ENCODE results near the gene C4BPA. TPM values are rescaled to one million over a fixed set of nuclear protein-coding genes. Genes with fewer than 3 reads are reported as not detected.

Gene C4BPA
- total RNA-seq, 6 donors from 2014 or later = 39.0 to 618 (median 118) TPM

DNA sequence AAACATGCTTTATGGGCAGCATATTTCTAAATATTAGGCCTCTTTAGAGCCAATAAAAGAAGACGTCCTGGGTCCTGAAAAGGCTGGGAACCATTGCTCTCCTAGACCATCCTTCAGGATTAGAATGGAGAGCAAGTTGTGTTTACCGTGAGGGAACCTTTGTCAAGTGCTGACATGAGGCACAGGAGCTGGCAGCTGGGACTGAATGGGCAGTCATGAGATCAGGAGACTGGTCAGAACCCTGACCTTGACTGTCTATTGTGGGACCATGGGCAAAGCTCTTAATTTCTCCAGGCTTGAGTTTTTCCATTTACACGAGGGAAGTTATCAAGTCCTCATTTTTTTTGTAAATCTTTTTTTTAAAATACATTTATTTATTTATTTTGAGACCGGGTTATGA is 45.8 kb upstream of the C4BPA start:
- DNase-seq (no peak), ATAC-seq (ENCODE audit: low FRiP score in 2 of 2) (no peak)
- Histone ChIP-seq H3K27me3 (no peaks in the 10 kb centered on the region), H3K27ac (peak overlapping the region; percentile 13 to 81 (median 74)), H3K4me3 (no peak overlapping the region), H3K9me3 (no peaks in the 10 kb centered on the region), H3K36me3 (peaks cover 0 to 25% (median 10%) of the 10 kb centered on the region in 4 donors), H3K4me1 (peaks cover 0 to 34% (median 21%) of the 10 kb centered on the region in 4 donors)
- TF ChIP-seq EP300 (IDR thresholded peaks at IDR 0.05) = no peak
- 81 to 84% methylated on average over 4 of the region's 4 CpGs for WGBS, 2 donors

DNA sequence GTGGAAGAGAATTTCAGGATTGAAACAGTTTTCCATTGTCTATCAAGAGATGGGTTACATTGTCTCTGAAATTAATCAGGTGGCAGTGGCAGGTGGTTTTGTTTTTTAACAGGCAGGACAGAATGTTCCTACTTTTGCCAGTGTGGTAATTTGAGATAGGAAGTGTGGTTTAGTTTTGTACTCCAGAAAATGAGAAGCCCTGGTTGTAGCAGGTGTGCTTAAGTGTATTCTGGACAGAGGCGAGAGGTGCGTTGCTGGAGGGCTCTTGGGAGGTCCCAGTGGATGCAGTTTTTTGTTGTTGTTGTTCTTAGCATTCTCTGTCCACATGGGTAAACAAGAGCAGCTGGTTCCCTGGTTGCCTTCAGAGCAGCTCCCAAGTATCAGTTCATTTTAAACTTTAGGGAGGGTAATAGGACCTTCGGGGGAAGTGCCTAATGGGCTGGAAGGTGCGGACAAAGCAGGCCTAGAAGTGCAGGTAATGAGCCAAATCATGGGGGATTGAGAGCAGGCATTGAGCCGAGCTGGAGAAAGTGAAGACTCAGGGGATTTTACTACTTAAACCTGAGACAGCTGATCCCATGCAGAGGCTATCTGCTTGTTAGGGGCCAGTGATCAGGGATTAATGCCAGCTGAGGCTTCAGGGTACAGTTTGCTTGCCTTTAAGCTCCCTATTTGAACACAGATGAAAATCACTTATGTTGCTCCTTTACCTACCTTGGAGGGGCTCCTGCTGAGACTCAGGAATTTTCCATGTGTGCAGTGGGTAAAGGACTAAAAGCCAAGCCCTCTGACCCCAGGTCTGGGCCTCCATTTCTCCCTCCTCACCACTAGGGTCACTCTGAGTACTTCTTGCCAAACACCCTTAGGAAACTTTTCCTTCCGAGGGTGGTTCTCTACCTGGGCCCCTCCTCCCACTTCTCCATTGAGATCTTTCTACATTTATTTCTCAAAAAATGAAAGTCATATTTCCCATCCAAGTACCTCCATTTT is 44.9 kb upstream of the C4BPA start:
- Histone ChIP-seq H3K4me1 (peaks cover 0 to 33% (median 18%) of the 10 kb centered on the region in 4 donors), H3K4me3 (no peak overlapping the region), H3K27ac (peak overlapping the region; percentile 30 to 81 (median 74)), H3K9me3 (no peaks in the 10 kb centered on the region), H3K36me3 (peaks cover 0 to 34% (median 12%) of the 10 kb centered on the region in 4 donors), H3K27me3 (no peaks in the 10 kb centered on the region)
- TF ChIP-seq, protein P1, sequence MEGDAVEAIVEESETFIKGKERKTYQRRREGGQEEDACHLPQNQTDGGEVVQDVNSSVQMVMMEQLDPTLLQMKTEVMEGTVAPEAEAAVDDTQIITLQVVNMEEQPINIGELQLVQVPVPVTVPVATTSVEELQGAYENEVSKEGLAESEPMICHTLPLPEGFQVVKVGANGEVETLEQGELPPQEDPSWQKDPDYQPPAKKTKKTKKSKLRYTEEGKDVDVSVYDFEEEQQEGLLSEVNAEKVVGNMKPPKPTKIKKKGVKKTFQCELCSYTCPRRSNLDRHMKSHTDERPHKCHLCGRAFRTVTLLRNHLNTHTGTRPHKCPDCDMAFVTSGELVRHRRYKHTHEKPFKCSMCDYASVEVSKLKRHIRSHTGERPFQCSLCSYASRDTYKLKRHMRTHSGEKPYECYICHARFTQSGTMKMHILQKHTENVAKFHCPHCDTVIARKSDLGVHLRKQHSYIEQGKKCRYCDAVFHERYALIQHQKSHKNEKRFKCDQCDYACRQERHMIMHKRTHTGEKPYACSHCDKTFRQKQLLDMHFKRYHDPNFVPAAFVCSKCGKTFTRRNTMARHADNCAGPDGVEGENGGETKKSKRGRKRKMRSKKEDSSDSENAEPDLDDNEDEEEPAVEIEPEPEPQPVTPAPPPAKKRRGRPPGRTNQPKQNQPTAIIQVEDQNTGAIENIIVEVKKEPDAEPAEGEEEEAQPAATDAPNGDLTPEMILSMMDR (IDR thresholded peaks at IDR 0.05) = peak in 1 of 6 experiments; percentile 11
- peak in 1 of 4 donors; percentile 17 for TF ChIP-seq POLR2A (IDR thresholded peaks at IDR 0.05)
- no peak for TF ChIP-seq POLR2AphosphoS5 (IDR thresholded peaks at IDR 0.05)
- peak in 1 of 4 donors; percentile 60 for TF ChIP-seq EP300 (IDR thresholded peaks at IDR 0.05)
- DNase-seq = no peak
- WGBS, 2 donors = 54 to 66% methylated on average over 6 of the region's 6 CpGs
- no peak for ATAC-seq (ENCODE audit: low FRiP score in 2 of 2)

DNA sequence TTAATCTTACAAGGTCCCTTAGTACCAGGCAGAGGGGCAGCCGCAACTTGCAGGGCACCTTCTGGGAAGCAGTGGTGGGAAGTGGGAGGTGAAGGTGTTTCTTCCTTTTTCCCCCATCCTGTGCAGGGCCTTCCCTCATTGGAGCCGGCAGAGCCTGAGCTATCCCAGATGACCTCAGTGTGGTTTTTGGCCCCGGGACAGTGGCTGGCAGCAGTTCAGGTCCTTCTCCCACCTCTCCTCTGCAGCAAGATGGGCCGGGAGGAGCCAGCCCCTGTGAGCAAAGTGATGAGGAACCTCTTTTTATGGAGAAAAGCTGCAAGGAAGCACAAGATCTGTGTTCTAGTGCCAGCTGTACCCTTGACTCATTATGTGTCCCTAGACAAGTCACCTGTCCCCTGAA is 44.2 kb upstream of the C4BPA start:
- H3K27ac ChIP-seq = peak overlapping the region; percentile 30 to 81 (median 74)
- no peak overlapping the region for H3K4me3 ChIP-seq
- TF ChIP-seq, protein P1 (IDR thresholded peaks at IDR 0.05) = no peak
- TF ChIP-seq EP300 (IDR thresholded peaks at IDR 0.05) (no peak), POLR2AphosphoS5 (IDR thresholded peaks at IDR 0.05) (no peak), POLR2A (IDR thresholded peaks at IDR 0.05) (no peak)
- 36 to 61% methylated on average over 4 of the region's 4 CpGs for WGBS, 2 donors
- peaks cover 0 to 34% (median 13%) of the 10 kb centered on the region in 4 donors for H3K4me1 ChIP-seq
- DNase-seq = no peak
- H3K36me3 ChIP-seq = peaks cover 0 to 40% (median 12%) of the 10 kb centered on the region in 4 donors
- no peaks in the 10 kb centered on the region for H3K9me3 ChIP-seq
- no peaks in the 10 kb centered on the region for H3K27me3 ChIP-seq
- ATAC-seq (ENCODE audit: low FRiP score in 2 of 2) = no peak

DNA sequence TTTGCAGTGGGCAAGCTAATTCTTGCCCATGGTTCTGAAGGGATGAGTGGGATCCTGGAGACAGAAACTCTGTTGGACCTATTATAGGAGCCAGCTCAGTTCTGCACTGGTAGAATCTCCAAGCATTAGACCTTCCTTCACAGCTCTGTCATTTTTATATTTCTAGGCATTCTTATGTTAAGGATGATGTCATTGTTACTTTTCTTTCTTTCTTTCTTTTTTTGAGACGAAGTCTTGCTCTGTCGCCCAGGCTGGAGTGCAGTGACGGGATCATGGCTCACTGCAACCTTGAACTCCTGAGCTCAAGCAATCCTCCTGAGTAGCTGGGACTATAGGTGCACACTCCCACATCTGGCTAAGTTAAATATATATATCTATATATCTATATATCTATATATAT is 43.4 kb upstream of the C4BPA start:
- Histone ChIP-seq H3K27me3 (no peaks in the 10 kb centered on the region), H3K4me3 (no peak overlapping the region), H3K36me3 (peaks cover 5 to 47% (median 16%) of the 10 kb centered on the region in 4 donors), H3K27ac (peak overlapping the region in 3 of 4 donors; percentile 18 to 81 (median 71)), H3K4me1 (peaks cover 0 to 30% (median 12%) of the 10 kb centered on the region in 4 donors), H3K9me3 (no peaks in the 10 kb centered on the region)
- WGBS, 2 donors = 63 to 71% methylated on average over 3 of the region's 3 CpGs
- ATAC-seq (ENCODE audit: low FRiP score in 2 of 2) = no peak
- DNase-seq = no peak
- TF ChIP-seq POLR2A (IDR thresholded peaks at IDR 0.05) (no peak), POLR2AphosphoS5 (IDR thresholded peaks at IDR 0.05) (no peak), EP300 (IDR thresholded peaks at IDR 0.05) (no peak)
- TF ChIP-seq, protein P1 (IDR thresholded peaks at IDR 0.05) = no peak

DNA sequence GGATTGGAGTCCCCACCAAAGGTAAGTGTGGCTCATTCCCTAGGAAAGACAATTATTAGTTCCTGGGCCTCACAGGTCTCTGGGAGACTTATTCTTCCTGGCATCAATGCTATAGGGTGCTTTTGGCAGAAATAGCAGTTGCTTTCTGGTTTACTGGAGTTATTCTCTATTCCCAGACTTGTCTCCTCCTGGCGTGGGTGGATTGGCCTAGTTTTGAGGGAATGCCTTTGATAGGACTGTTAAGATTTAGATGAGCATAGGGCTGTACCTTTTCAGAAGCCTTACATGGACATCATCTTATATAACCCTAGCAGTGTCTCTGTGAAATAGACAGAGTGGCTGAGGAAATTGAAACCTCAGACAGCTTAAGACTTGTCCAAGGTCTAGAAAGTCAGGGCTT is 42.0 kb upstream of the C4BPA start:
- no peaks in the 10 kb centered on the region for H3K9me3 ChIP-seq
- H3K4me1 ChIP-seq = peaks cover 0 to 25% (median 12%) of the 10 kb centered on the region in 4 donors
- no peaks in the 10 kb centered on the region for H3K27me3 ChIP-seq
- no peak for DNase-seq
- 89 to 91% methylated on average over 1 of the region's 1 CpG for WGBS, 2 donors
- H3K27ac ChIP-seq = no peak overlapping the region
- no peak for ATAC-seq (ENCODE audit: low FRiP score in 2 of 2)
- TF ChIP-seq EP300 (IDR thresholded peaks at IDR 0.05) (no peak), POLR2AphosphoS5 (IDR thresholded peaks at IDR 0.05) (no peak), POLR2A (IDR thresholded peaks at IDR 0.05) (no peak)
- TF ChIP-seq, protein P1 (IDR thresholded peaks at IDR 0.05) = no peak
- H3K4me3 ChIP-seq = no peak overlapping the region
- peaks cover 9 to 61% (median 16%) of the 10 kb centered on the region in 4 donors for H3K36me3 ChIP-seq
